Measurements from ENCODE around the gene MUCL1.

Gene MUCL1

GRCh38 chr12:54821676-54822075 lies 32.6 kb upstream of the MUCL1 start (continued):
- TF ChIP-seq YY2 (tag by site-specific recombination; IDR thresholded peaks at IDR 0.05) (no peak), ZNF473 (tag by site-specific recombination; IDR thresholded peaks at IDR 0.05) (no peak)

- Histone ChIP-seq H3K27ac (ENCODE audit: extremely low read depth, low read depth, low read length) (no peak overlapping the region), H3K4me1 (ENCODE audit: control insufficient read depth, insufficient read depth, low read length) (no peaks in the 10 kb centered on the region), H3K36me3 (ENCODE audit: control insufficient read depth in 2 of 2, insufficient read depth in 1 of 2, low read length in 2 of 2) (no peaks in the 10 kb centered on the region), H3K9me3 (ENCODE audit: control insufficient read depth, insufficient read depth, low read depth, low read length) (no peaks in the 10 kb centered on the region), H3K4me3 (ENCODE audit: low read depth, low read length) (no peak overlapping the region)
- ChIA-PET POLR2A (no interaction called here), CTCF (interaction anchor here (0.7 kb wide), 1 partner anchor 85 kb away, joined by 4 read pairs; no protein-coding TSS in a partner anchor)
- no peak for TF ChIP-seq ZNF776 (tag by site-specific recombination; IDR thresholded peaks at IDR 0.05; ENCODE audit: borderline replicate concordance)
- TF ChIP-seq, protein P1, sequence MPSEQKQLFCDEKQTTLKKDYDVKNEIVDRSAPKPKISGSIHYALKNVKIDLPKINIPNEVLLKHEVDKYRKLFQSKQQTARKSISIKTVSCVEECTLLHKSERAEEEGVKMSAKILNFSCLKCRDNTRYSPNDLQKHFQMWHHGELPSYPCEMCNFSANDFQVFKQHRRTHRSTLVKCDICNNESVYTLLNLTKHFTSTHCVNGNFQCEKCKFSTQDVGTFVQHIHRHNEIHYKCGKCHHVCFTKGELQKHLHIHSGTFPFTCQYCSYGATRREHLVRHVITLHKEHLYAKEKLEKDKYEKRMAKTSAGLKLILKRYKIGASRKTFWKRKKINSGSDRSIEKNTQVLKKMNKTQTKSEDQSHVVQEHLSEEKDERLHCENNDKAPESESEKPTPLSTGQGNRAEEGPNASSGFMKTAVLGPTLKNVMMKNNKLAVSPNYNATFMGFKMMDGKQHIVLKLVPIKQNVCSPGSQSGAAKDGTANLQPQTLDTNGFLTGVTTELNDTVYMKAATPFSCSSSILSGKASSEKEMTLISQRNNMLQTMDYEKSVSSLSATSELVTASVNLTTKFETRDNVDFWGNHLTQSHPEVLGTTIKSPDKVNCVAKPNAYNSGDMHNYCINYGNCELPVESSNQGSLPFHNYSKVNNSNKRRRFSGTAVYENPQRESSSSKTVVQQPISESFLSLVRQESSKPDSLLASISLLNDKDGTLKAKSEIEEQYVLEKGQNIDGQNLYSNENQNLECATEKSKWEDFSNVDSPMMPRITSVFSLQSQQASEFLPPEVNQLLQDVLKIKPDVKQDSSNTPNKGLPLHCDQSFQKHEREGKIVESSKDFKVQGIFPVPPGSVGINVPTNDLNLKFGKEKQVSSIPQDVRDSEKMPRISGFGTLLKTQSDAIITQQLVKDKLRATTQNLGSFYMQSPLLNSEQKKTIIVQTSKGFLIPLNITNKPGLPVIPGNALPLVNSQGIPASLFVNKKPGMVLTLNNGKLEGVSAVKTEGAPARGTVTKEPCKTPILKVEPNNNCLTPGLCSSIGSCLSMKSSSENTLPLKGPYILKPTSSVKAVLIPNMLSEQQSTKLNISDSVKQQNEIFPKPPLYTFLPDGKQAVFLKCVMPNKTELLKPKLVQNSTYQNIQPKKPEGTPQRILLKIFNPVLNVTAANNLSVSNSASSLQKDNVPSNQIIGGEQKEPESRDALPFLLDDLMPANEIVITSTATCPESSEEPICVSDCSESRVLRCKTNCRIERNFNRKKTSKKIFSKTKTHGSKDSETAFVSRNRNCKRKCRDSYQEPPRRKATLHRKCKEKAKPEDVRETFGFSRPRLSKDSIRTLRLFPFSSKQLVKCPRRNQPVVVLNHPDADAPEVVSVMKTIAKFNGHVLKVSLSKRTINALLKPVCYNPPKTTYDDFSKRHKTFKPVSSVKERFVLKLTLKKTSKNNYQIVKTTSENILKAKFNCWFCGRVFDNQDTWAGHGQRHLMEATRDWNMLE (tag by site-specific recombination; conservative IDR thresholded peaks at IDR 0.05; ENCODE audit: low read depth): no peak
- no peak for TF ChIP-seq ZNF37A (tag by site-specific recombination; IDR thresholded peaks at IDR 0.05)
- TF ChIP-seq ZNF239 (tag by site-specific recombination; IDR thresholded peaks at IDR 0.05): no peak
- TF ChIP-seq ZNF175 (tag by site-specific recombination; IDR thresholded peaks at IDR 0.05): no peak
- TF ChIP-seq ZNF16 (tag by site-specific recombination; IDR thresholded peaks at IDR 0.05; ENCODE audit: low read depth): no peak
- TF ChIP-seq, protein P2, sequence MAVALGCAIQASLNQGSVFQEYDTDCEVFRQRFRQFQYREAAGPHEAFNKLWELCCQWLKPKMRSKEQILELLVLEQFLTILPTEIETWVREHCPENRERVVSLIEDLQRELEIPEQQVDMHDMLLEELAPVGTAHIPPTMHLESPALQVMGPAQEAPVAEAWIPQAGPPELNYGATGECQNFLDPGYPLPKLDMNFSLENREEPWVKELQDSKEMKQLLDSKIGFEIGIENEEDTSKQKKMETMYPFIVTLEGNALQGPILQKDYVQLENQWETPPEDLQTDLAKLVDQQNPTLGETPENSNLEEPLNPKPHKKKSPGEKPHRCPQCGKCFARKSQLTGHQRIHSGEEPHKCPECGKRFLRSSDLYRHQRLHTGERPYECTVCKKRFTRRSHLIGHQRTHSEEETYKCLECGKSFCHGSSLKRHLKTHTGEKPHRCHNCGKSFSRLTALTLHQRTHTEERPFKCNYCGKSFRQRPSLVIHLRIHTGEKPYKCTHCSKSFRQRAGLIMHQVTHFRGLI (tag by site-specific recombination; IDR thresholded peaks at IDR 0.05): no peak
- TF ChIP-seq ZNF48 (tag by site-specific recombination; IDR thresholded peaks at IDR 0.05): no peak
- TF ChIP-seq ZNF433 (tag by site-specific recombination; IDR thresholded peaks at IDR 0.05; ENCODE audit: low read depth): no peak
- no peak for TF ChIP-seq HOXC10 (CRISPR knock-in tag; IDR thresholded peaks at IDR 0.05)
- no peak for TF ChIP-seq ZNF514 (tag by site-specific recombination; IDR thresholded peaks at IDR 0.05)
Measured at GRCh38 chr12:54824402-54824801, 29.9 kb upstream of the MUCL1 start.

DNA sequence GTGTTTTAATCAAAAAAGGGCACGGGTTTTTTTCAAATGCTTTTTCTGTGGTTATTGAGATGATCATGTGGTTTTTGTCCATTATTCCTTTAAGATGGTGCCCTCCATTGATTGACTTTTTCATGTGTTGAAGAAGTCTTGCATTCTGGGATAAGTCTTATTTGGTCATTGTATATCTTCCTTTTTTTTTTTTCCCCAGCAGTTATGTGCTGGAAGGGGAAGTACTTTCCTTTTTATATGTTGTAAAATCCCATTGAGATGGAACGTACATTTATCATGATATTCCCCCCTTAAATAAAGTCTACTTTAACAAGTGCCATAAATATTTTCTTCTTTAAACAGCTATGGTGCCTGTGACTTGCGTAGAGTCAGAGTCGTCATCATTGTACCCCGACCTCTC lies 24.8 kb upstream of the MUCL1 start:
- Histone ChIP-seq H3K27ac (ENCODE audit: extremely low read depth, low read depth, low read length) (no peak overlapping the region), H3K4me3 (ENCODE audit: low read depth, low read length) (no peak overlapping the region), H3K9me3 (ENCODE audit: control insufficient read depth, insufficient read depth, low read depth, low read length) (no peaks in the 10 kb centered on the region), H3K36me3 (ENCODE audit: control insufficient read depth in 2 of 2, insufficient read depth in 1 of 2, low read length in 2 of 2) (no peaks in the 10 kb centered on the region), H3K4me1 (ENCODE audit: control insufficient read depth, insufficient read depth, low read length) (no peaks in the 10 kb centered on the region)
- POLR2A ChIA-PET: no interaction called here
- no peak for TF ChIP-seq ZNF175 (tag by site-specific recombination; IDR thresholded peaks at IDR 0.05)
- TF ChIP-seq GLIS2 (tag by site-specific recombination; IDR thresholded peaks at IDR 0.05): no peak
- no peak for TF ChIP-seq ZNF174 (tag by site-specific recombination; IDR thresholded peaks at IDR 0.05)
- TF ChIP-seq WT1 (tag by site-specific recombination; IDR thresholded peaks at IDR 0.05): no peak
- CTCF ChIA-PET: no interaction called here
